ENCODE results near the gene ZSCAN10. TPM values are rescaled to one million over a fixed set of nuclear protein-coding genes. Genes with fewer than 3 reads are reported as not detected.
A peak's percentile ranks its signal among the peaks of the same experiment; 100 is the strongest.

ZSCAN10 gene
- total RNA-seq, 1 experiment from 2014 or later, result 0.73 TPM

DNA sequence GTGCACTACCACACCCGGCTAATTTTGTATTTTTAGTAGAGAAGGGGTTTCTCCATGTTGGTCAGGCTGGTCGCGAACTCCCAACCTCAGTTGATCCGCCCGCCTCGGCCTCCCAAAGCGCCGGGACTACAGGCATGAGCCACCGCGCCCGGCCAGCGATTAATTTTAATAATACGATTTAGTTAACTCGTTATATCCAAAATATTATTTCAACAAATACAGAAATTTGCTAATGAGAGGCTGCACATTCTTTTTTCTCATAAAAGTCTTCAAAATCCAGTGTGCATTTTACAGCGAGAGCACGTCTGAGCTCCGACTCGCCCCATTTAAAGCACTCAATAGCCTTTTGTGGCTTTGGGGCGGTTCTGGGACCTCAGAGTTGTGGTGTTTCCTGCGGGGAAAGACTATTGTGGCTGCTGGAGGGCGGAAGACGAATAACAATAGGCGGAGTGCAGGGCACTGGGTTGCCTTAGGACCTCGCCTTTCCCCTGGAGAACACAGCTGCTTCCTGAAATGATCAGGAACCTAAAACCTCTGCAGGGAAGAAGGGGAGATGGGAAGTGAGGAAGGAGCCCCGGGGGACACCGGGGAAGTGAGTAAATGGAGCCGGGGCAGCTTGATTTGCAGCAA lies 2.9 kb upstream of the ZSCAN10 start:
- Histone ChIP-seq H3K27me3 (no peaks in the 10 kb centered on the region), H3K4me3 (no peak overlapping the region), H3K36me3 (no peaks in the 10 kb centered on the region), H3K9me3 (replicated peaks) (no peaks in the 10 kb centered on the region), H3K4me1 (peaks cover 20% of the 10 kb centered on the region), H3K27ac (no peak overlapping the region)
- DNase-seq, result peak in 1 of 2 experiments; percentile 65

DNA sequence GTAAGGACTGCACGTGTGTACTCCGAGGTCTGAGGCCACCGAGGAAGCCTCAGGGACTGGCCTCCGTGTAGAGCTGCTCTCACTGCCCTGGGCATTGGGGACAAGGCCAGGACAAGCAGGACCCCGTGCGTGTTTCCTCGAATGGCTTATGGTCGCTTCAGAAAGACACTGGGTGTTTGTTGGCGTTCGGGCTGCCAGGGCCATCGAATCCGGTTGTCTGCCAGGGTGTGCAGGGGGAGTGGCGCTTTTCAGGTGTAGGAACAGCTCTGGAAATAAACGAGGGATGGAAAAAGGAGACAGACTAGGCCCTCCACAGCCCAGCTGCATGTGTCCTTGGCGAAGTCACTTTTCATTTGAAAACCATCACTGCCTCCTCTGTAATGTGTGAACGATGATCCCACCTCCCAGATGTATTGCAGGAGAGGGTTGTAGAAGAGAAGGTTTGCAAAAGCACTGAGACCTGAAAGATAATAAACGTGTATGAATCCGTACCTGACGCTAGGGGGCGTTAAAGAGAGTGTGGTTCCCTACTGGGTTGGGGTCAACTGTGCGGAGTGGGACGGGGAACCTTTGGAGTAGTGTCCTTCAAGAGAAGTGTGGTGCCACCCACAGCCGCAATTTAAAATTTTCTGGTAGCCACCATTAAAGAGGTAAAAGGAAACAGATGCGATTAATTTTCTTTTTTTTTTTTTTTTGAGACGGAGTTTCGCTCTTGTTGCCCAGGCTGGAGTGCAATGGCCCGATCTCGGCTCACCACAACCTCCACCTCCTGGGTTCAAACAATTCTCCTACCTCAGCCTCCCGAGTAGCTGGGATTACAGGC lies 2.1 kb upstream of the ZSCAN10 start:
- no peaks in the 10 kb centered on the region for H3K36me3 ChIP-seq
- no peak for DNase-seq
- H3K27ac ChIP-seq, result no peak overlapping the region
- H3K9me3 ChIP-seq (replicated peaks), result no peaks in the 10 kb centered on the region
- H3K4me3 ChIP-seq, result no peak overlapping the region
- H3K27me3 ChIP-seq, result no peaks in the 10 kb centered on the region
- peaks cover 20% of the 10 kb centered on the region for H3K4me1 ChIP-seq

DNA sequence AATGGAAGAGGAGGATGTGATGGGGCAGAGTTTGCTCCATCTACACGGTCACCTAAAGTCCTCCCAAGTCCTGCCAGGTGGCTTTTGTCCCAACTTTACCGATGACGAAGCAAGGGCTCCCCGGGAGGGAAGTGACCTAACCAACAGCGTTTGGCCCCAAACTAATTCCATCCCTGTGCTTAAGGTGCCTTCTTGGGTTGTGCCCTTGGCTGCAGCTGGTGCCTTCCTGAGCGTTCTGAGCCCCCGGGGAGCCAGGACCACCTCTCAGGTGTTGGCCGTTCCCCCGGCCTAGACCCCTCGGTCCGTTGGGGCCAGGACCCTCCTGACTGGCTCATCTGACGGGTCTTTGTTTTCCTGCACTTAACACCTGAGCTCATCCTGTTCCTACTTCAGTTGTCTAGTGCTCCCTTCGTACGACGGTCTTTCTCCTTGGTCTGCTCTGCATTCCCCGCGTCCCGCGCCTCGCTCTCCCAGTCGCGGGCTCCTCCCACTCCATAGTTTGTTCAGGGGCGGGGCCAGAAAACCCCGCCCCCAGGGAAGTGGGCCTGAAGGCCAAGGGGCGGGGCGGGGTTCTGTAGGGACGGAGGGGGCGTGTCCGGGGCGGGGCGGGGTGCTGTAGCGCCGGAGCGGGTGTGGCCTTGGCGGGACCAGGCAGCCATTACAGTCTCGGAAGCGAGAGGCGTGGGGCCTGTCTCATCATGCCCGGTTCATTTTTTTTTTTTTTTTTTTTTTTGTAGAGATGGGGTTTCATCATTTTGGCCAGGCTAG lies 822 bp upstream of the ZSCAN10 start:
- H3K36me3 ChIP-seq, result no peaks in the 10 kb centered on the region
- H3K27me3 ChIP-seq, result no peaks in the 10 kb centered on the region
- no peaks in the 10 kb centered on the region for H3K9me3 ChIP-seq (replicated peaks)
- DNase-seq, result no peak
- no peak overlapping the region for H3K4me3 ChIP-seq
- H3K4me1 ChIP-seq, result peaks cover 18% of the 10 kb centered on the region
- no peak overlapping the region for H3K27ac ChIP-seq

DNA sequence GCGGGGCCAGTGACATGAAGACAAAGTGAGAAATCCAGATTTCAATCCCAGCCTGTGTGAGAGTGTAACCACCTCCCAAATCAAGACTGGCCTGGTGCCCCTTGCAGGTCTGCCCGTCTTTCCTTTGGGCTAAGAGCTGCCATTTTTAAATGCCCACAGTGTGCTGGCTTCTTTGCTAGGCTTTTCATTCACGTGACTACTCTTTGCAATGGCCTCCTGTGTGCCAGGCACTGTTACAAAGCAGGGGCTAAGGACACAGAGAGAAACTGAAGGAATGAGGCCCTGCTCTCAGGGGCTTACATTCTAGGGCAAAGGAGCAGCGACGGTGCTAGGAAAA lies 269 bp upstream of the ZSCAN10 start:
- no peak for DNase-seq
- Histone ChIP-seq H3K9me3 (replicated peaks) (no peaks in the 10 kb centered on the region), H3K36me3 (no peaks in the 10 kb centered on the region), H3K4me3 (no peak overlapping the region), H3K4me1 (peaks cover 18% of the 10 kb centered on the region), H3K27me3 (no peaks in the 10 kb centered on the region), H3K27ac (no peak overlapping the region)

DNA sequence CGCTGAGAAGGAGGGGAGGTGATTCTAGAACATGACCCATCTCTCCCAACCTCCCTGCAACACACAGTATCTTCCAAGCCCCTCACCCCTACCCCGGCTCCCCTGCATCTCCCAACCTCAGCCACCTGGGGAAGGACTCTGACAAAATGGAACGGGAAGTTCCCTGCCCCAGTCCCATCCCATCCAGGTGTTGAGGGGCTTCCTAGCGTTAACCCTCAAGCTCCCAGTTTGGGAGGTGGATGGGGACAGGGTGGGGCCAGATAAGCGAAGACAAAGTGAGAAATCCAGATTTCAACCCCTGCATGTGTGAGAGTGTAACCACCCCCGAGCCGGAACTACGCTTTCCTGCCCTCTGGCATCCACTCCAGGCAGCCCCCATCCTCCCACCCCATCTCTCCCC lies 1.8 kb downstream of the ZSCAN10 start:
- H3K27me3 ChIP-seq, result no peaks in the 10 kb centered on the region
- H3K9me3 ChIP-seq (replicated peaks), result no peaks in the 10 kb centered on the region
- no peak for DNase-seq

DNA sequence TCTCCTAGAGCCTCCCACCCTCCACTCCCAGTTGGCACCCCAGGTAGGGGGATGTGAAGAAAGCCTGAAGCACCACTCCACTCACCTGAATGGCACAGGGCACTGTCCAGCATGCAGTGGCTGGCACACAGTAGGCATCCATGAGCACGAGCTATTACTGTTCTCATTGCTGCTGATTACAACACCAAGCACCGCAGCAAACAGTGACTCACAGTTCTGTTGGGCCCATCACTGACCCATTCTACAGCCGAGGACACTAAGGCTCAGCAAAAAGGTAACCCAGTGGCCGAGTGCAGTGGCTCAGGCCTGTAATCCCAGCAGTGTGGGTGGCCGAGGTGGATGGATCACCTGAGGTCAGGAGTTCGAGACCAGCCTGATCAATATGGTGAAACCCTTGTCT lies 2.7 kb downstream of the ZSCAN10 start:
- no peak overlapping the region for H3K4me3 ChIP-seq
- no peaks in the 10 kb centered on the region for H3K27me3 ChIP-seq
- H3K36me3 ChIP-seq, result no peaks in the 10 kb centered on the region
- H3K4me1 ChIP-seq, result peaks cover 25% of the 10 kb centered on the region
- DNase-seq, result no peak
- H3K27ac ChIP-seq, result no peak overlapping the region
- H3K9me3 ChIP-seq (replicated peaks), result no peaks in the 10 kb centered on the region

More for the DNA sequence above, 1.8 kb downstream of the ZSCAN10 start:
- H3K27ac ChIP-seq, result peak overlapping the region; percentile 29; the same call in 1 of the 2 replicates
- peaks cover 24% of the 10 kb centered on the region for H3K4me1 ChIP-seq
- no peak overlapping the region for H3K4me3 ChIP-seq
- no peaks in the 10 kb centered on the region for H3K36me3 ChIP-seq

DNA sequence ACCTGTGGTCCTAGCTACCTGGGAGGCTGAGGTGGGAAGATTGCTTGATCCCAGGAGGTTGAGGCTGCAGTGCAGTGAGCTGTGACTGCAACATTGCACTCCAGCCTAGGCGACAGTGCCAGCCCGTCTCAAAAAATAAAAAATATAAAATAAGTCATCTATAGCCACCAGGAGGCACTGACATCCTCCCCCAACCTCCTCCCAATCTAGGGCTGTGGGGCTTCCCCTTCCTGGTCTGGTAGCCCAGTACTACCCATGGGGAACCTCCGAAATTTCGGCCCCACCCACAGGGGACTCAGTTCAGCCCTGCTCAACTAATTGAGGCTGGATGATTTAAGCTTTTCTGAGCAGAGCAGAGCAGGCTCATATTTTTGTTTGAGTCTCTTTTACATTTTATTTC lies 3.2 kb downstream of the ZSCAN10 start:
- H3K27me3 ChIP-seq, result no peaks in the 10 kb centered on the region
- peaks cover 29% of the 10 kb centered on the region for H3K4me1 ChIP-seq
- DNase-seq, result peak; percentile 55 to 56
- H3K4me3 ChIP-seq, result no peak overlapping the region
- H3K9me3 ChIP-seq (replicated peaks), result no peaks in the 10 kb centered on the region
- no peak overlapping the region for H3K27ac ChIP-seq
- no peaks in the 10 kb centered on the region for H3K36me3 ChIP-seq

DNA sequence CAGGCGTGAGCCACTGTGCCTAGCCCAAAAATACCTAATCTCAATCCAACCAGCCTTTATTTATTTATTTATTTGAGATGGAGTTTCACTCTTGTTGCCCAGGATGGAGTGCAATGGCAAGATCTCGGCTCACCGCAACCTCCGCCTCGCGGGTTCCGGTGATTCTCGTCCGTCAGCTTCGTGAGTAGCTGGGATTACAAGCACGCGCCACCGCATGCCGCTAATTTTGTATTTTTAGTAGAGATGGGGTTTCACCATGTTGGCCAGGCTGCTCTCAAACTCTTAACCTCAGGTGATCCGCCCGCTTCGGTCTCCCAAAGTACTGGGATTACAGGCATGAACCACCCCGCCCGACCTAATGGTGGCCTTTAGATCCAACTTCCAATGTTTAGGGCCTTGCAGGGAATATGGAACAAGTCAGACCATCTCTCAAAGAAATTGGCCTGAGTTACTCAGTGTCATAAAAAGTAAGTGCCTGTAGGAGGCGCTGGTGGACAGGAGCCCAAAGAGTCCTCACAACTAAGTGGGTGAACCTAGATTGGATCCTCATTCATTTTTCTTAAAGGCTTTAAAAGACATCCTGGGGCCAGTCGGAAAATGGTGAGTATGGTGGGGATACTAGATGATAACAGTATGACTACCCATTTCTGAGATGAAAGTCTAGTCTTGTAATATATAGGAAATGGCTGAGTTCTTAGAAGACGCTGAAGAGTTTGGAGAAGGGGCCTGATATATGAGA lies 4.6 kb downstream of the ZSCAN10 start:
- DNase-seq, result peak in 1 of 2 experiments; percentile 62
- Histone ChIP-seq H3K9me3 (replicated peaks) (no peaks in the 10 kb centered on the region), H3K27ac (no peak overlapping the region), H3K27me3 (no peaks in the 10 kb centered on the region), H3K4me3 (no peak overlapping the region), H3K36me3 (no peaks in the 10 kb centered on the region), H3K4me1 (peaks cover 31% of the 10 kb centered on the region)

DNA sequence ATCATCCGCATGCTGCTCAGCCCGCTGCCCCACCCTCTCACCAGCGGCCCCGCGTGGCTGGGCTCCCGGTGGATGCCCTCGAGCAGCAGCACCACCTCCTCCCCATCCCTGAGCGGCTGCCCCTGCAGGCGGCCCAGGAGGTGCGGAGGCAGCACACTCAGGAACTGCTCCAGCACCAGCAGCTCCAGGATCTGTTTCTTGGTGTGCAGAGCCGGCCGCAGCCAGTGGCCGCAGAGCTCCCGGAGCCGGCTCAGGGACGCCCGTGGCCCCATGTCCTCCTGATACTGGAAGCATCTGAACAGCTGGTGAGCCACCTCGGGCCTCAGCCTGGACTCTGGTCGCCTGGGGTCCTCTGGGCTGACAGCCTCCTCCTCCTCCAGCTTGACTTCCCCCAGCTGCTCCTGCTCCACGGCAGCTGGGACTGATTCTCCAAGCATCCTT lies 6.6 kb downstream of the ZSCAN10 start:
- no peaks in the 10 kb centered on the region for H3K27me3 ChIP-seq
- H3K4me1 ChIP-seq, result peaks cover 36% of the 10 kb centered on the region
- H3K4me3 ChIP-seq, result no peak overlapping the region
- H3K36me3 ChIP-seq, result no peaks in the 10 kb centered on the region
- DNase-seq, result peak; percentile 87 to 88
- H3K27ac ChIP-seq, result peak overlapping the region; percentile 25; the same call in 1 of the 2 replicates
- H3K9me3 ChIP-seq (replicated peaks), result no peaks in the 10 kb centered on the region

DNA sequence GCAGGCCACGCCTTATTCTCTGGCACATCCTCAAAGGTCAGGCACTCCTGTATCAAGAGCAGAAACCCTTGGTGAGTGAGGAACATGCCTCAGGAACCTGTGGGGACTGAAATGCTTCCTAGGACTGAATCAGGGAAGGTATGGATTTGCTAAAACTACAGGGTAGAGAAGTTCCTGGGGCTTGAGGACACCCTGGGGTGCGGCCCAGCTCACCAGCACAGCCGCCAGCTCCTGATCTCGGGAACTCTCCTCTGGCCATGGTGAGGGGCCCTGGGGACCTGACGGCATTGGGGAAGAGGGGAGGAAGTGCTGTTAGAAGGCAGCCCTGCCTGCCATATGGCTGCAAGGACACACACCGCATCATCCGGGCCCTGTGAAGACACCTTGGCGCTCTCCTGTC lies 7.5 kb downstream of the ZSCAN10 start:
- no peak for DNase-seq
- no peaks in the 10 kb centered on the region for H3K36me3 ChIP-seq
- no peaks in the 10 kb centered on the region for H3K27me3 ChIP-seq
- no peaks in the 10 kb centered on the region for H3K9me3 ChIP-seq (replicated peaks)
- peaks cover 40% of the 10 kb centered on the region for H3K4me1 ChIP-seq
- H3K4me3 ChIP-seq, result no peak overlapping the region
- H3K27ac ChIP-seq, result no peak overlapping the region

DNA sequence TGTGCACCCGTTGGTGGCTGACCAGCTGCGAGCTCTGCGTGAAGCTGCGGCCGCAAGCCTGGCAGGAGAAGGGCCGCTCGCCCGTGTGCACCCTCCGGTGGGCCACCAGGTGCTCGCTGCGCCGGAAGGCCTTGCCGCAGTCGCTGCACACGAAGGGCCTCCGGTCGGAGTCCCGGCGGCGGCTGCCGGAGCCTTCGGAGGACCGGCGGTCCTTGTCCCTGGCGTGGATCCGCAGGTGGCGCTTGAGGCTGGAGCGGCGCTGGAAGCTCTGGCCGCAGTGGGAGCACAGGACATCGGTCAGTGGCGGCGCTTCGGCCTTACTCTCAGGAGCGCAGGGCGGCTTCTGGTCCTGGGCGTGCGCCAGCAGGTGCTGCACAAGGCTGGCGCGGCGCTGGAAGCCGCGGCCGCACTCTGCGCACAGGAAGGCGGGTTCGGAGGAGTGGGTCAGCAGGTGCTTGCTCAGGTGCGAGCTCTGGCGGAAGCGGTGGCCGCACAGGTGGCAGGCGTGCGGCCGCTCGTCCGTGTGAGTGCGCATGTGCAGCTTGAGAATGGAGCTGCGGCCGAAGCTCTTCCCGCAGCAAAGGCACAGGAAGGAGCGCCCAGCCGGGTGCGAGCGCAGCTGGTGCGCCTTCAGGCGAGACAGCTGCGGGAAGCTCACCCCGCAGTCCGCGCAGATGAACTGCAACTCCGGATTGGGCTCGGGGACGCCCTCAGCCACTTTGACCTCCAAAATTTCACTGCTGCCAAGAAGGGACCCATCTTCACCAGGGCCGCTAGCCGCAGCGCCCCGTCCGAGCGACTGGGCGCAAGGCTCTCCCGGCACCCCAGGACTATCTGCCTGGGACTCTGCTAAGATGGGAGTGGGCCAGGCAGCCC lies 9.1 kb downstream of the ZSCAN10 start:
- no peak overlapping the region for H3K27ac ChIP-seq
- H3K9me3 ChIP-seq (replicated peaks), result no peaks in the 10 kb centered on the region
- no peaks in the 10 kb centered on the region for H3K36me3 ChIP-seq
- peak; percentile 45 to 70 for DNase-seq
- no peak overlapping the region for H3K4me3 ChIP-seq
- peaks cover 41% of the 10 kb centered on the region for H3K4me1 ChIP-seq
- no peaks in the 10 kb centered on the region for H3K27me3 ChIP-seq

DNA sequence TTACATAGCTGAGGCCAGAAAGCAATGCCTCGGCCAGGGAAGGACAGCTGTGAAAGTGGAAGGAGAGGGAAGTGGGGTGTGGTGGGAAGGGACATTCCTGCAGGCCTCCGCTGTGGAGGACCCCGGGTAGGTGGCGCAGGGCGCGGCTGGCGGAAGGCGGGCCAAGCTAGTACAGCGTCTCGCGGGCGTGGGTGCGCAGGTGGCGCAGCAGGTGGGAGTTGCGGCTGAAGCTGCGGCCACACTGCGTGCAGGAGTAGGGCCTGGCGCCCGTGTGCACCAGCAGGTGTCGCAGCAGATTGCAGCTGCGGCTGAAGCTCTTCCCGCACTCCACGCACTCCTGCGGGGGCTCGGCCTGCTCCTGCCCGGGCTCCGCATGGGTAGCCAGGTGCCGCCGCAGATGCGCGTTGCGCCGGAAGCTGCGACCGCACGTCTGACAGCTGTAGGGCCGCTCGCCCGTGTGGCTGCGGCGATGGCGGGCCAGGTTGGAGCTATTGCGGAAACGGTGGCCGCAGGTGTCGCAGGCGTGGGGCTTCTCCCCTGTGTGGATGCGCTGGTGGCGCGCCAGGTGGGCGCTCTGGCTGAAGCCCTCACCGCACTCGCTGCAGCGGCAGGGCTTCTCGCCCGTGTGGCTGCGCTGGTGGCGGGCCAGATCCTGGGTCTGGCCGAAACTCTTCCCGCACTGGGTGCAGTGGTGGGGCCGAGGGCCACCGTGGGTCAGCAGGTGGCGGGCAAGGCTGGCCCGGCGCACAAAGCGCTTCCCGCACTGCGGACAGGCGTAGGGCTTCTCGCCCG lies 10.0 kb downstream of the ZSCAN10 start:
- no peak for DNase-seq
- H3K9me3 ChIP-seq (replicated peaks), result no peaks in the 10 kb centered on the region
- no peak overlapping the region for H3K4me3 ChIP-seq
- H3K27me3 ChIP-seq, result no peaks in the 10 kb centered on the region
- H3K27ac ChIP-seq, result no peak overlapping the region
- H3K4me1 ChIP-seq, result peaks cover 41% of the 10 kb centered on the region
- H3K36me3 ChIP-seq, result no peaks in the 10 kb centered on the region

DNA sequence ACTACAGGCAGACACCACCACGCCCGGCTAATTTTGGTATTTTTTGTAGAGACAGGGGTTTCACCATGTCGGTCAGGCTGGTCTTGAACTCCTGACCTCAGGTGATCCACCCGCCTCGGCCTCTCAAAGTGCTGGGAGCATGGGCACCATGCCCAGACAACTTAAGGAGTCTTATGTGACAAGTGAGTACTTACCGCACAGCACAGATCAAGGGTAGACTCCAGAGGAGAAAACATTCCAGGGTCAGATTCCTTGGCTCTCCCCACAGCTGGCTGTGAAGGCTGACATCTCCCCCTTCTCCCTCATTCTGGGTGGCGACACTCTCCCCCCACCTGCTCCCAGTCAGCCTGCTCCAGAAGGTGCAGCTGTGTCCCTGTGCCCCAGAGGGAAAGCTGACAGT lies 10.6 kb downstream of the ZSCAN10 start:
- DNase-seq, result peak; percentile 23 to 46
- Histone ChIP-seq H3K4me3 (no peak overlapping the region), H3K36me3 (no peaks in the 10 kb centered on the region), H3K27me3 (no peaks in the 10 kb centered on the region), H3K27ac (no peak overlapping the region), H3K4me1 (peaks cover 41% of the 10 kb centered on the region), H3K9me3 (replicated peaks) (no peaks in the 10 kb centered on the region)

All from SJCRH30 (cell line).